HCT116 (cell line): ENCODE data around the gene STPG1. TPM values are rescaled to one million over a fixed set of nuclear protein-coding genes. Genes with fewer than 3 reads are reported as not detected.

Experiments
- ATAC-seq: fragments of 200-7000 bp; cut with Tn5 transposase; 2 replicates; pipeline ENCODE4 v1.9.1; 2020; ENCODE audit warnings: mild to moderate bottlenecking, moderate library complexity
- BruUV-seq: library from RNA; stranded (reverse); fragments of 400-500 nt; replicated peaks from 2 replicates; lab custom pipeline; 2021; lab: Mats Ljungman, UMichigan
- CTCF ChIA-PET: fragments of 300-600 bp; sonication (Branson Sonifier 250); formaldehyde crosslinking; loops from one replicate; lab custom pipeline; 2021; ENCODE audit warnings: antibody characterized with exemption; lab: Charles Lee
- POLR2A ChIA-PET: fragments of 300-600, 350-600 bp; sonication (Branson Sonifier 250); formaldehyde crosslinking; loops from one replicate; lab custom pipeline; 2021; ENCODE audit warnings: antibody characterized with exemption; lab: Charles Lee
- RAD21 ChIA-PET, 2 experiments: fragments of 300-600 bp; sonication (Branson Sonifier 250); formaldehyde crosslinking; loops; one replicate each; lab custom pipeline; 2023; ENCODE audit warnings: low total read pairs in 2 of 2; ENCODE audit not compliant: uncharacterized antibody in 2 of 2, unreplicated experiment in 2 of 2, low non-redundant PET in 1 of 2; lab: Charles Lee
- DNase-seq: peaks from one replicate; pipeline ENCODE4 v3.0.0-alpha.2; 2010; ENCODE audit warnings: low read depth, low spot score
- H2AFZ ChIP-seq: fragments of 200-600 bp; shearing (Covaris generic), sonication (generic); 2 replicates; pipeline ENCODE4 v1.6.1; 2017; ENCODE audit warnings: low read depth, mixed run types, mixed read lengths, antibody characterized with exemption, low read length; ENCODE audit not compliant: poor library complexity, severe bottlenecking
- H3K27ac ChIP-seq: 2 replicates; pipeline ENCODE4 v1.5.1; 2012; ENCODE audit warnings: low read depth, low read length
- H3K27me3 ChIP-seq: fragments of 200-600 bp; sonication (generic); 2 replicates; pipeline ENCODE4 v1.6.1; 2016; ENCODE audit warnings: mixed run types, low read length, mixed read lengths; ENCODE audit not compliant: insufficient read depth
- H3K36me3 ChIP-seq, 2 experiments: fragments of 200-500 bp in 1 of 2; fragments of 200-600 bp in 1 of 2; sonication (Bioruptor generic) in 1 of 2; sonication (generic) in 1 of 2; 2 replicates each; pipeline versions ENCODE4 v1.5.1 to v1.6.1; 2014 to 2016; ENCODE audit warnings: low read length in 2 of 2, inconsistent platforms in 1 of 2, mixed read lengths in 1 of 2, mixed run types in 1 of 2; ENCODE audit not compliant: insufficient read depth in 2 of 2, control insufficient read depth in 1 of 2
- H3K4me1 ChIP-seq, 2 experiments: fragments of 200-600 bp in 1 of 2; sonication (generic) in 1 of 2; 2 replicates each; pipeline versions ENCODE4 v1.5.1 to v1.6.1; 2012 to 2017; ENCODE audit warnings: low read length in 2 of 2, inconsistent platforms in 1 of 2, mild to moderate bottlenecking in 1 of 2, mixed read lengths in 1 of 2, mixed run types in 1 of 2, moderate library complexity in 1 of 2; ENCODE audit not compliant: insufficient read depth in 2 of 2, control insufficient read depth in 1 of 2
- H3K4me2 ChIP-seq: fragments of 200-600 bp; sonication (generic); 2 replicates; pipeline ENCODE4 v1.6.1; 2017; ENCODE audit warnings: mixed run types, low read length, mixed read lengths
- H3K4me3 ChIP-seq, 2 experiments: fragments of 200-600 bp in 1 of 2; sonication (generic) in 1 of 2; replicated peaks in 1 of 2; 2 replicates each; pipeline ENCODE4 v1.5.1; 2011 to 2016; ENCODE audit warnings: low read length in 2 of 2, control low read depth in 1 of 2, low read depth in 1 of 2, mild to moderate bottlenecking in 1 of 2, mixed read lengths in 1 of 2, mixed run types in 1 of 2
- H3K79me2 ChIP-seq: fragments of 200-600 bp; sonication (generic); 2 replicates; pipeline ENCODE4 v1.6.1; 2017; ENCODE audit warnings: mild to moderate bottlenecking, mixed run types, low read length, moderate library complexity, mixed read lengths; ENCODE audit not compliant: insufficient read depth
- H3K9ac ChIP-seq: fragments of 200-600 bp; sonication (generic); 2 replicates; pipeline ENCODE4 v1.6.1; 2016; ENCODE audit warnings: low read length, mixed read lengths
- H3K9me2 ChIP-seq: fragments of 200-600 bp; sonication (generic), shearing (Covaris generic); 2 replicates; pipeline ENCODE4 v1.6.1; 2017; ENCODE audit warnings: mixed run types, mild to moderate bottlenecking, moderate library complexity; ENCODE audit not compliant: insufficient read depth
- H3K9me3 ChIP-seq, 2 experiments: fragments of 200-500 bp in 1 of 2; fragments of 200-600 bp in 1 of 2; sonication (Bioruptor generic) in 1 of 2; sonication (generic) in 1 of 2; 2 replicates each; pipeline ENCODE4 v1.6.1; 2014 to 2017; ENCODE audit warnings: low read length in 2 of 2, mixed read lengths in 2 of 2, inconsistent platforms in 1 of 2, low read depth in 1 of 2, mild to moderate bottlenecking in 1 of 2, mixed run types in 1 of 2, moderate library complexity in 1 of 2; ENCODE audit not compliant: control insufficient read depth in 1 of 2, insufficient read depth in 1 of 2
- H4K20me1 ChIP-seq: fragments of 200-600 bp; sonication (generic), shearing (Covaris generic); 2 replicates; pipeline ENCODE4 v1.6.1; 2017; ENCODE audit warnings: mixed run types, mild to moderate bottlenecking, moderate library complexity; ENCODE audit not compliant: insufficient read depth
- ATF3 ChIP-seq: IDR thresholded peaks from 2 replicates; pipeline ENCODE4 v1.6.1; 2012
- CEBPB ChIP-seq: IDR thresholded peaks from 2 replicates; pipeline ENCODE4 v1.6.1; 2012; ENCODE audit warnings: low read depth
- ELF1 ChIP-seq: IDR thresholded peaks from 2 replicates; pipeline ENCODE4 v1.6.1; 2012; ENCODE audit warnings: low read depth, borderline replicate concordance
- EZH2 ChIP-seq: fragments of 200-600 bp; sonication (generic); IDR thresholded peaks from 2 replicates; pipeline ENCODE4 v1.6.1; 2017; ENCODE audit warnings: antibody characterized with exemption, mixed run types
- EZH2phosphoT487 ChIP-seq: fragments of 200-600 bp; IDR thresholded peaks from 2 replicates; pipeline ENCODE4 v1.6.1; 2018; ENCODE audit warnings: antibody characterized with exemption, borderline replicate concordance
- FOSL1 ChIP-seq: IDR thresholded peaks from 2 replicates; pipeline ENCODE4 v1.6.1; 2012; ENCODE audit warnings: low read depth
- POLR2A ChIP-seq: IDR thresholded peaks from 2 replicates; pipeline ENCODE4 v1.7.0; 2011; ENCODE audit warnings: borderline replicate concordance; ENCODE audit not compliant: insufficient read depth, insufficient read length; ENCODE audit errors: extremely low read depth
- RAD21 ChIP-seq: IDR thresholded peaks from 2 replicates; pipeline ENCODE4 v1.6.1; 2012; ENCODE audit warnings: low read depth, mild to moderate bottlenecking
- SIN3A ChIP-seq: IDR thresholded peaks from 2 replicates; pipeline ENCODE4 v1.6.1; 2012; ENCODE audit warnings: low read depth
- SP1 ChIP-seq: IDR thresholded peaks from 2 replicates; pipeline ENCODE4 v1.6.1; 2012; ENCODE audit warnings: low read depth
- SRF ChIP-seq: IDR thresholded peaks from 2 replicates; pipeline ENCODE4 v1.6.1; 2012; ENCODE audit warnings: low read depth
- TCF7L2 ChIP-seq: IDR thresholded peaks from 2 replicates; pipeline ENCODE4 v1.7.0; 2011; ENCODE audit warnings: borderline replicate concordance, inconsistent platforms; ENCODE audit not compliant: insufficient read depth, insufficient read length; ENCODE audit errors: extremely low read depth
- YY1 ChIP-seq: IDR thresholded peaks from 2 replicates; pipeline ENCODE4 v1.6.1; 2011; ENCODE audit warnings: low read length, low read depth, moderate library complexity, mild to moderate bottlenecking; ENCODE audit not compliant: insufficient replicate concordance; ENCODE audit errors: extremely low read depth
- ZFX ChIP-seq: fragments of 450-650 bp; IDR thresholded peaks from 2 replicates; pipeline ENCODE4 v1.6.1; 2017
- ZNF274 ChIP-seq: fragments of 200-500 bp; sonication (Bioruptor generic); IDR thresholded peaks from 2 replicates; pipeline ENCODE4 v1.6.1; 2014; ENCODE audit warnings: mild to moderate bottlenecking, low read depth, low read length, inconsistent platforms
- intact Hi-C: fragments of 100-400 bp; cut with micrococcal nuclease; formaldehyde crosslinking; loops from 2 replicates; pipeline ENCODE4 v1.10.0; 2022
- total RNA-seq: library from RNA; stranded (reverse); gene quantifications from one replicate; pipeline ENCODE4 v1.2.1, GENCODE V29; 2021; ENCODE audit not compliant: unreplicated experiment
- TF ChIP-seq, protein P1 (sequence below), 3 experiments: fragments of 200-600 bp in 1 of 3; sonication (generic) in 1 of 3; IDR thresholded peaks in 2 of 3; conservative IDR thresholded peaks in 1 of 3; 2 replicates each; pipeline ENCODE4 v1.5.1; 2012 to 2017; ENCODE audit warnings: low read depth in 2 of 3, low read length in 2 of 3, antibody characterized with exemption in 1 of 3, borderline replicate concordance in 1 of 3, control low read depth in 1 of 3, mild to moderate bottlenecking in 1 of 3, mixed read lengths in 1 of 3, mixed run types in 1 of 3, moderate library complexity in 1 of 3; ENCODE audit not compliant: insufficient read depth in 1 of 3

The STPG1 gene
- total RNA-seq, 1 experiment from 2014 or later, result 13.4 TPM

DNA sequence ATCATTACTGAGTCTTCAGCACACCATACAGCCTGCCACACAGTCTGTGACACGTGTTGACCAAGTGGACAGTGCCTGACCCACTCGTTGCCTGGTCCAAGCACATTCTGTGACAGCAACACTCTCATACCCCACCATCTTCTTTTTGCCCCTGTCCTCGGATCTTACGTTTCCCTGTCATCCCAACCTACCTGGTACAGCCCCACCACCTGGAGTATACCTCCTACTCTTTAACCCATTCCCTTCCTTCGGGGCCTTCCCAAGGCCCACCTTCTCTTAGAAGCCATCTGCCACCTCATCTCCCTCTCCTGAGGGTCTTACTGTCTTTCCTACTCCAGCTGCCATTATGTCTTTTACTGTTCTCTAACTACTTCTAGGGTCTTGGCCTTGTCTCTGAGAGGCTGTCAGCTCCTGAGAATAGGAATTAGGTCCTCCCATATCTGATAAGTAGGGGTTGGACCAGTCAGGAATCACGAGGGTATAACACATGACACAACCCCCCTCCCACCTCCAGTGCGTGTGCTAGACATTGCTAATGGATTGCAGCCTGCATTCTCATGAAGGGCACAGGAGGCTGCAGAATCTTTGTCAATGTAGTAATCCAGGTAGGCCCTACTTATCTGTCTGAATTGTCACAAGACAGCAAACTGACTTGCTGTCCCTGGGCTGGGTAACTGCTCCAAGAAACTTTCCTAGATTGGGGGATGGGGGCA, 81.5 kb downstream of the STPG1 start (continued):
- TF ChIP-seq FOSL1, result no peak
- no peak for TF ChIP-seq EZH2phosphoT487

DNA sequence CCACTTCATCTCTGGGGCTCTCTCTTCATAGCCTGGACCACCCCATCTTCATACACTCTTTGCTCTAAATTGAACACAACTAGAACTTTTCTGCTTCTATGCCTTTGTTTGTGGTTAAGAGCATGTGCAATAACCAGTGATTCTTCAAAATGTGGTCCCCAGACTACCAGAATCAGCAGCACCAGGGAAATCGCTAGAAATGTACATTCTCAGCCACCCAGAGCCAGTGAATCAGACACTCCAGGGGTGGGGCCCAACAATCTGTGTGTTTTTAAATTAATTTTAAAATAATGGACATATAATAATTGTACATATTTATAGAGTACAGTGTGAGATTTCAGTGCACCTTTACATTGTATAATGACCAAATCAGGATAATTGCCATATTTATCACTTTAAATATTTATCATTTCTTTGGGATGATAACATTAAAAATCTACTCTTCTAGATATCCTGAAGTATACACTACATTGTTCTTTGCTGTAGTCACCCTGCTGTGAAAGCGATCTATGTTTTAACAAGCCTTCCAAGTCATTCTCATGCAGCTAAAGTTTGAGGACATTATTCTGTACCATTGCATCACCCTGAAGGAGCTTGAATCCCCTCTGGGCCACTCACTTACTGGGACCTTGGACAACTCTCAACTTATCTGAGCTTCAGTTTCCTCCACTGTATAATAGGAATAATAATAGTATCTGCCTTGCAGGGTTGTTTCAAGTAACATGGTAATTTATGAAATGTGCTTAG, 83.6 kb downstream of the STPG1 start:
- Histone ChIP-seq H4K20me1 (no peaks in the 10 kb centered on the region), H3K27me3 (peaks cover 58% of the 10 kb centered on the region; the same call in 1 of the 2 replicates), H3K4me3 (no peak overlapping the region), H3K9ac (no peak overlapping the region), H2AFZ (no peak overlapping the region), H3K9me2 (no peaks in the 10 kb centered on the region), H3K4me2 (no peak overlapping the region), H3K36me3 (no peaks in the 10 kb centered on the region), H3K79me2 (no peaks in the 10 kb centered on the region), H3K9me3 (no peaks in the 10 kb centered on the region), H3K4me1 (peaks cover 0 to 26% of the 10 kb centered on the region in 2 experiments; a peak in 2 of 4 replicates), H3K27ac (no peak overlapping the region)
- intact Hi-C loops, result no loop called here
- RAD21 ChIA-PET, result no interaction called here
- CTCF ChIA-PET, result interaction anchor here (1.3 kb wide), 1 partner anchor 131 kb away, joined by 4 read pairs; no protein-coding TSS in a partner anchor
- DNase-seq (no peak), ATAC-seq (no peak)
- TF ChIP-seq POLR2A, result no peak
- TF ChIP-seq CEBPB, result 0 out of 2 replicates have a peak, but pooled peaks have one; percentile 24
- TF ChIP-seq FOSL1, result no peak
- TF ChIP-seq ZNF274, result no peak
- no peak for TF ChIP-seq SRF
- BruUV-seq, result no TSS peak
- POLR2A ChIA-PET, result no interaction called here

DNA sequence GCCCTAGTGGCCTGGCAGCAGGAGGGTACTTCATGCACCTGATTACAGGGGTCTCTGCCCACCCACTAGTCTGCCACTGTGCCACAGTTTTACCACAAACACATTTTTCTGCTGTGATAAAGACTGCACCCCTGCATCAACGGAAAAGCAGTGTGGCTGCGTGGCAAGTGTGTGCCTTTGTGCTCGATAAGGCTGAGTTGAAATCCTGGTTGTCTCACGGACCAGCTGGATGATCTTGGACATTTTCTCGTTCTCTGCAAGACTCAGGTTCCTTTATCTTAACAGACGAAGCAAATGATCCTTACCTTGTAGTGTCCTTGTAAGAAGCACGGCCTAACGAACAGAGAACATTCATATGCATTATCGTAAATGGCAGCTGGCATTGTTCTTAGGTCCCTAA, 84.3 kb downstream of the STPG1 start:
- H3K4me1 ChIP-seq, result peaks cover 0 to 30% of the 10 kb centered on the region in 2 experiments; a peak in 2 of 4 replicates
- no peaks in the 10 kb centered on the region for H3K9me2 ChIP-seq
- no peak for ATAC-seq
- H4K20me1 ChIP-seq, result no peaks in the 10 kb centered on the region
- DNase-seq, result no peak
- no peaks in the 10 kb centered on the region for H3K36me3 ChIP-seq
- intact Hi-C loops, result no loop called here
- H3K27me3 ChIP-seq, result peaks cover 65% of the 10 kb centered on the region; the same call in 1 of the 2 replicates
- BruUV-seq, result no TSS peak
- TF ChIP-seq ATF3 (no peak), POLR2A (no peak), YY1 (no peak), ELF1 (no peak), EZH2phosphoT487 (no peak), CEBPB (no peak), SP1 (no peak), EZH2 (no peak), ZFX (no peak), TCF7L2 (no peak), SIN3A (no peak), RAD21 (no peak)
- TF ChIP-seq, protein P1, sequence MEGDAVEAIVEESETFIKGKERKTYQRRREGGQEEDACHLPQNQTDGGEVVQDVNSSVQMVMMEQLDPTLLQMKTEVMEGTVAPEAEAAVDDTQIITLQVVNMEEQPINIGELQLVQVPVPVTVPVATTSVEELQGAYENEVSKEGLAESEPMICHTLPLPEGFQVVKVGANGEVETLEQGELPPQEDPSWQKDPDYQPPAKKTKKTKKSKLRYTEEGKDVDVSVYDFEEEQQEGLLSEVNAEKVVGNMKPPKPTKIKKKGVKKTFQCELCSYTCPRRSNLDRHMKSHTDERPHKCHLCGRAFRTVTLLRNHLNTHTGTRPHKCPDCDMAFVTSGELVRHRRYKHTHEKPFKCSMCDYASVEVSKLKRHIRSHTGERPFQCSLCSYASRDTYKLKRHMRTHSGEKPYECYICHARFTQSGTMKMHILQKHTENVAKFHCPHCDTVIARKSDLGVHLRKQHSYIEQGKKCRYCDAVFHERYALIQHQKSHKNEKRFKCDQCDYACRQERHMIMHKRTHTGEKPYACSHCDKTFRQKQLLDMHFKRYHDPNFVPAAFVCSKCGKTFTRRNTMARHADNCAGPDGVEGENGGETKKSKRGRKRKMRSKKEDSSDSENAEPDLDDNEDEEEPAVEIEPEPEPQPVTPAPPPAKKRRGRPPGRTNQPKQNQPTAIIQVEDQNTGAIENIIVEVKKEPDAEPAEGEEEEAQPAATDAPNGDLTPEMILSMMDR (IDR thresholded peaks at IDR 0.05 in 2 of 3, conservative IDR thresholded peaks at IDR 0.05 in 1 of 3; ENCODE audit: borderline replicate concordance in 1 of 3, insufficient read depth in 1 of 3, low read depth in 2 of 3, low read length in 2 of 3), result no peak
- H3K79me2 ChIP-seq, result no peaks in the 10 kb centered on the region
- H3K9me3 ChIP-seq, result no peaks in the 10 kb centered on the region
- CTCF ChIA-PET, result no interaction called here
- RAD21 ChIA-PET, result no interaction called here
- H3K4me2 ChIP-seq, result no peak overlapping the region
- no peak overlapping the region for H3K4me3 ChIP-seq
- H2AFZ ChIP-seq, result no peak overlapping the region
- POLR2A ChIA-PET, result no interaction called here
- H3K9ac ChIP-seq, result no peak overlapping the region
- H3K27ac ChIP-seq, result no peak overlapping the region
